ENCODE results near the gene GPC6. TPM values are rescaled to one million over a fixed set of nuclear protein-coding genes. Genes with fewer than 3 reads are reported as not detected.

The GPC6 gene
- total and polyA plus RNA-seq, 4 donors = 5.9 to 29.1 (median 18.2) TPM

GRCh38 chr13:93709506-93710244 is 483.1 kb downstream of the GPC6 start:
- Histone ChIP-seq H3K4me3 (ENCODE audit: low read depth in 1 of 3, low read length in 3 of 3) (no peak overlapping the region), H3K4me1 (ENCODE audit: control insufficient read depth in 4 of 4, insufficient read depth in 4 of 4, low read length in 3 of 4) (peaks cover 0 to 6% (median 0%) of the 10 kb centered on the region in 4 donors), H3K9me3 (ENCODE audit: control insufficient read depth in 4 of 4, low read length in 3 of 4) (peaks cover 0 to 4% (median 0%) of the 10 kb centered on the region in 4 donors), H3K9ac (ENCODE audit: low read depth in 1 of 2, low read length in 2 of 2) (no peak overlapping the region), H3K36me3 (ENCODE audit: control insufficient read depth in 4 of 4, insufficient read depth in 3 of 4, low read depth in 1 of 4, low read length in 3 of 4) (no peaks in the 10 kb centered on the region), H3K27ac (ENCODE audit: low read depth in 1 of 2, low read length in 2 of 2) (no peak overlapping the region), H3K27me3 (ENCODE audit: control insufficient read depth in 4 of 4, insufficient read depth in 4 of 4, low read length in 3 of 4) (no peaks in the 10 kb centered on the region)
- TF ChIP-seq HNF4A (conservative IDR thresholded peaks at IDR 0.05) = peak in 1 of 2 donors; percentile 21
- peak in 1 of 2 donors; percentile 9 for TF ChIP-seq RXRA (IDR thresholded peaks at IDR 0.05)
- no peak for TF ChIP-seq HNF4G (IDR thresholded peaks at IDR 0.05)
- WGBS = 0% methylated on average over 1 of the region's 1 CpG
- DNase-seq (ENCODE audit: low spot score) = no peak

DNA sequence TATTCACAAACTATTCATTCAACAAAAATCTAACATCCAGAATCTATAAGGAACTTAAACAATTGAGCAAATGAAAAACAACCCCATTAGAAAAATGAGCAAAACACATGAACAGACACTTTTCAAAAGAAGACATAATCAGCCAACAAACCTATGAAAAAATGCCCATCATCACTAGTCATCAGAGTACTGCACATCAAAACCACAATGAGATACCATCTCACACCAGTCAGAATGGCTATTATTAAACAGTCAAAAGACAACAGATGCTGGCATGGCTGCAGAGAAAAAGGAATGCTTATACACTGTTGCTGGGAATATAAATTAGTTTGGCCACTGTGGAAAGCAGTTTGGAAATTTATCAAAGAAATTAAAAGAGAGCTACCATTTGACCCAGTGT is 487.6 kb downstream of the GPC6 start:
- peaks cover 0 to 5% (median 0%) of the 10 kb centered on the region in 4 donors for H3K4me1 ChIP-seq (ENCODE audit: control insufficient read depth in 4 of 4, insufficient read depth in 4 of 4, low read length in 3 of 4)
- H3K9ac ChIP-seq (ENCODE audit: low read depth in 1 of 2, low read length in 2 of 2) = no peak overlapping the region
- H3K9me3 ChIP-seq (ENCODE audit: control insufficient read depth in 4 of 4, low read length in 3 of 4) = peaks cover 0 to 4% (median 0%) of the 10 kb centered on the region in 4 donors
- no peak for DNase-seq (ENCODE audit: low spot score)
- peaks cover 0 to 1% (median 0%) of the 10 kb centered on the region in 4 donors for H3K36me3 ChIP-seq (ENCODE audit: control insufficient read depth in 4 of 4, insufficient read depth in 3 of 4, low read depth in 1 of 4, low read length in 3 of 4)
- no peak for TF ChIP-seq JUND (IDR thresholded peaks at IDR 0.05)
- no peak for TF ChIP-seq HNF4A (conservative IDR thresholded peaks at IDR 0.05)
- no peak for TF ChIP-seq ATF3 (IDR thresholded peaks at IDR 0.05)
- TF ChIP-seq RAD21 (IDR thresholded peaks at IDR 0.05) = no peak
- no peak for TF ChIP-seq REST (IDR thresholded peaks at IDR 0.05)
- TF ChIP-seq FOXA1 (IDR thresholded peaks at IDR 0.05) = no peak
- no peak for TF ChIP-seq GABPA (IDR thresholded peaks at IDR 0.05 in 1 of 2, conservative IDR thresholded peaks at IDR 0.05 in 1 of 2)
- TF ChIP-seq, protein P1, sequence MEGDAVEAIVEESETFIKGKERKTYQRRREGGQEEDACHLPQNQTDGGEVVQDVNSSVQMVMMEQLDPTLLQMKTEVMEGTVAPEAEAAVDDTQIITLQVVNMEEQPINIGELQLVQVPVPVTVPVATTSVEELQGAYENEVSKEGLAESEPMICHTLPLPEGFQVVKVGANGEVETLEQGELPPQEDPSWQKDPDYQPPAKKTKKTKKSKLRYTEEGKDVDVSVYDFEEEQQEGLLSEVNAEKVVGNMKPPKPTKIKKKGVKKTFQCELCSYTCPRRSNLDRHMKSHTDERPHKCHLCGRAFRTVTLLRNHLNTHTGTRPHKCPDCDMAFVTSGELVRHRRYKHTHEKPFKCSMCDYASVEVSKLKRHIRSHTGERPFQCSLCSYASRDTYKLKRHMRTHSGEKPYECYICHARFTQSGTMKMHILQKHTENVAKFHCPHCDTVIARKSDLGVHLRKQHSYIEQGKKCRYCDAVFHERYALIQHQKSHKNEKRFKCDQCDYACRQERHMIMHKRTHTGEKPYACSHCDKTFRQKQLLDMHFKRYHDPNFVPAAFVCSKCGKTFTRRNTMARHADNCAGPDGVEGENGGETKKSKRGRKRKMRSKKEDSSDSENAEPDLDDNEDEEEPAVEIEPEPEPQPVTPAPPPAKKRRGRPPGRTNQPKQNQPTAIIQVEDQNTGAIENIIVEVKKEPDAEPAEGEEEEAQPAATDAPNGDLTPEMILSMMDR (IDR thresholded peaks at IDR 0.05; ENCODE audit: low read depth, low read length, missing input control) = no peak
- TF ChIP-seq TAF1 (conservative IDR thresholded peaks at IDR 0.05) = no peak
- TF ChIP-seq, protein P2, sequence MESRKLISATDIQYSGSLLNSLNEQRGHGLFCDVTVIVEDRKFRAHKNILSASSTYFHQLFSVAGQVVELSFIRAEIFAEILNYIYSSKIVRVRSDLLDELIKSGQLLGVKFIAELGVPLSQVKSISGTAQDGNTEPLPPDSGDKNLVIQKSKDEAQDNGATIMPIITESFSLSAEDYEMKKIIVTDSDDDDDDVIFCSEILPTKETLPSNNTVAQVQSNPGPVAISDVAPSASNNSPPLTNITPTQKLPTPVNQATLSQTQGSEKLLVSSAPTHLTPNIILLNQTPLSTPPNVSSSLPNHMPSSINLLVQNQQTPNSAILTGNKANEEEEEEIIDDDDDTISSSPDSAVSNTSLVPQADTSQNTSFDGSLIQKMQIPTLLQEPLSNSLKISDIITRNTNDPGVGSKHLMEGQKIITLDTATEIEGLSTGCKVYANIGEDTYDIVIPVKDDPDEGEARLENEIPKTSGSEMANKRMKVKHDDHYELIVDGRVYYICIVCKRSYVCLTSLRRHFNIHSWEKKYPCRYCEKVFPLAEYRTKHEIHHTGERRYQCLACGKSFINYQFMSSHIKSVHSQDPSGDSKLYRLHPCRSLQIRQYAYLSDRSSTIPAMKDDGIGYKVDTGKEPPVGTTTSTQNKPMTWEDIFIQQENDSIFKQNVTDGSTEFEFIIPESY (IDR thresholded peaks at IDR 0.05) = no peak
- TF ChIP-seq, protein P3, sequence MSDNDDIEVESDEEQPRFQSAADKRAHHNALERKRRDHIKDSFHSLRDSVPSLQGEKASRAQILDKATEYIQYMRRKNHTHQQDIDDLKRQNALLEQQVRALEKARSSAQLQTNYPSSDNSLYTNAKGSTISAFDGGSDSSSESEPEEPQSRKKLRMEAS (IDR thresholded peaks at IDR 0.05) = no peak
- TF ChIP-seq EGR1 (IDR thresholded peaks at IDR 0.05; ENCODE audit: low read depth in 2 of 2) = no peak
- no peaks in the 10 kb centered on the region for H3K27me3 ChIP-seq (ENCODE audit: control insufficient read depth in 4 of 4, insufficient read depth in 4 of 4, low read length in 3 of 4)
- no peak overlapping the region for H3K27ac ChIP-seq (ENCODE audit: low read depth in 1 of 2, low read length in 2 of 2)
- no peak overlapping the region for H3K4me3 ChIP-seq (ENCODE audit: low read depth in 1 of 3, low read length in 3 of 3)

Measured in liver (tissue), 9 donors.